H9 (cell line): ENCODE data around the gene NFILZ. TPM values are rescaled to one million over a fixed set of nuclear protein-coding genes. Genes with fewer than 3 reads are reported as not detected.

Source experiments
- DNase-seq: peaks from one replicate; pipeline ENCODE4 v3.0.0-alpha.2; 2017
- H2AFZ ChIP-seq: one replicate; pipeline ENCODE4 v1.6.1; 2013; ENCODE audit warnings: mild to moderate bottlenecking, low read length, control low read depth, moderate library complexity
- H2AK5ac ChIP-seq: 2 replicates; pipeline ENCODE4 v1.6.1; 2013; ENCODE audit warnings: low read length, control low read depth, mixed read lengths; ENCODE audit not compliant: insufficient read length
- H2BK120ac ChIP-seq: one replicate; pipeline ENCODE4 v1.6.1; 2013; ENCODE audit warnings: low read depth, mild to moderate bottlenecking, low read length, control low read depth, inconsistent platforms; ENCODE audit not compliant: poor library complexity, severe bottlenecking
- H2BK12ac ChIP-seq: 2 replicates; pipeline ENCODE4 v1.6.1; 2013; ENCODE audit warnings: low read length, control low read depth, mixed read lengths, low read depth; ENCODE audit not compliant: insufficient read length
- H2BK15ac ChIP-seq: 2 replicates; pipeline ENCODE4 v1.6.1; 2013; ENCODE audit warnings: low read depth, low read length, control low read depth
- H2BK20ac ChIP-seq: one replicate; pipeline ENCODE4 v1.6.1; 2013; ENCODE audit warnings: low read depth, mild to moderate bottlenecking, low read length, control low read depth, inconsistent platforms; ENCODE audit not compliant: poor library complexity, severe bottlenecking
- H2BK5ac ChIP-seq: 2 replicates; pipeline ENCODE4 v1.6.1; 2013; ENCODE audit warnings: low read length, control low read depth, mixed read lengths; ENCODE audit not compliant: insufficient read length
- H3K14ac ChIP-seq: 2 replicates; pipeline ENCODE4 v1.6.1; 2013; ENCODE audit warnings: low read length, control low read depth; ENCODE audit not compliant: insufficient read depth
- H3K18ac ChIP-seq: 2 replicates; pipeline ENCODE4 v1.6.1; 2013; ENCODE audit warnings: low read depth, mild to moderate bottlenecking, mixed read lengths, low read length, control low read depth; ENCODE audit not compliant: insufficient read length
- H3K23ac ChIP-seq: 2 replicates; pipeline ENCODE4 v1.6.1; 2013; ENCODE audit warnings: low read length, control low read depth, mixed read lengths, low read depth; ENCODE audit not compliant: insufficient read length
- H3K23me2 ChIP-seq: 2 replicates; pipeline ENCODE4 v1.6.1; 2013; ENCODE audit warnings: low read depth, mild to moderate bottlenecking, mixed read lengths, low read length, control low read depth; ENCODE audit not compliant: insufficient read length, poor library complexity, severe bottlenecking
- H3K27ac ChIP-seq: 2 replicates; pipeline ENCODE4 v1.5.1; 2013; ENCODE audit warnings: low read length, control low read depth, mixed read lengths, low read depth; ENCODE audit not compliant: insufficient read length
- H3K27me3 ChIP-seq: 2 replicates; pipeline ENCODE4 v1.6.1; 2013; ENCODE audit warnings: low read length, control low read depth, inconsistent platforms; ENCODE audit not compliant: insufficient read depth
- H3K4ac ChIP-seq: 2 replicates; pipeline ENCODE4 v1.6.1; 2013; ENCODE audit warnings: low read depth, mild to moderate bottlenecking, control low read depth, inconsistent platforms, low read length, moderate library complexity
- H3K4me1 ChIP-seq: 2 replicates; pipeline ENCODE4 v1.6.1; 2013; ENCODE audit warnings: low read length, control low read depth, inconsistent platforms; ENCODE audit not compliant: insufficient read depth
- H3K4me2 ChIP-seq: 2 replicates; pipeline ENCODE4 v1.6.1; 2013; ENCODE audit warnings: low read length, control low read depth, mixed read lengths; ENCODE audit not compliant: insufficient read length, insufficient read depth
- H3K56ac ChIP-seq: 2 replicates; pipeline ENCODE4 v1.6.1; 2013; ENCODE audit warnings: low read depth, mild to moderate bottlenecking, mixed read lengths, low read length, control low read depth; ENCODE audit not compliant: insufficient read length
- H3K79me1 ChIP-seq: 2 replicates; pipeline ENCODE4 v1.6.1; 2013; ENCODE audit warnings: low read depth, mild to moderate bottlenecking, moderate library complexity, low read length, control low read depth, inconsistent platforms; ENCODE audit not compliant: insufficient read depth, poor library complexity, severe bottlenecking
- H3K79me2 ChIP-seq: 2 replicates; pipeline ENCODE4 v1.6.1; 2013; ENCODE audit warnings: low read length, control low read depth, inconsistent platforms; ENCODE audit not compliant: insufficient read depth
- H3K9ac ChIP-seq: 2 replicates; pipeline ENCODE4 v1.6.1; 2013; ENCODE audit warnings: low read length, control low read depth, mixed read lengths; ENCODE audit not compliant: insufficient read length; ENCODE audit errors: extremely low read depth
- H3K9me3 ChIP-seq: one replicate; pipeline ENCODE4 v1.6.1; 2013; ENCODE audit warnings: low read depth, low read length, inconsistent platforms; ENCODE audit not compliant: control insufficient read depth
- H3T11ph ChIP-seq: one replicate; pipeline ENCODE4 v1.6.1; 2013; ENCODE audit warnings: mild to moderate bottlenecking, low read length, control low read depth, inconsistent platforms
- H4K20me1 ChIP-seq: one replicate; pipeline ENCODE4 v1.6.1; 2013; ENCODE audit not compliant: control insufficient read depth, insufficient read length, insufficient read depth
- H4K5ac ChIP-seq: 2 replicates; pipeline ENCODE4 v1.6.1; 2013; ENCODE audit warnings: low read depth, mild to moderate bottlenecking, mixed read lengths, low read length, control low read depth; ENCODE audit not compliant: insufficient read length
- H4K8ac ChIP-seq: replicated peaks from 2 replicates; pipeline ENCODE4 v1.6.1; 2013; ENCODE audit warnings: low read length, control low read depth, mixed read lengths, low read depth; ENCODE audit not compliant: insufficient read length
- H4K91ac ChIP-seq: 2 replicates; pipeline ENCODE4 v1.6.1; 2013; ENCODE audit warnings: low read depth, mild to moderate bottlenecking, moderate library complexity, mixed read lengths, low read length, control low read depth; ENCODE audit not compliant: insufficient read length
- H3K27ac Mint-ChIP-seq, 3 experiments: 2 replicates in 2 of 3; 3 replicates in 1 of 3; pipeline ENCODE4 v1.8.0; 2020 to 2021; ENCODE audit warnings: mixed read lengths in 3 of 3, mild to moderate bottlenecking in 1 of 3, moderate library complexity in 1 of 3
- H3K27me3 Mint-ChIP-seq: 2 replicates; pipeline ENCODE4 v1.8.0; 2021; ENCODE audit warnings: low read depth, mild to moderate bottlenecking, moderate library complexity, mixed read lengths
- H3K36me3 Mint-ChIP-seq, 3 experiments: 2 replicates in 2 of 3; 3 replicates in 1 of 3; pipeline ENCODE4 v1.8.0; 2020 to 2021; ENCODE audit warnings: low read depth in 3 of 3, mixed read lengths in 3 of 3; ENCODE audit not compliant: insufficient read depth in 1 of 3
- H3K4me1 Mint-ChIP-seq, 2 experiments: 2 replicates each; pipeline ENCODE4 v1.8.0; 2020; ENCODE audit warnings: mixed read lengths in 2 of 2
- H3K4me3 Mint-ChIP-seq, 2 experiments: 2 replicates in 1 of 2; 3 replicates in 1 of 2; pipeline ENCODE4 v1.8.0; 2020 to 2021; ENCODE audit warnings: mild to moderate bottlenecking in 2 of 2, mixed read lengths in 2 of 2, moderate library complexity in 1 of 2
- H3K9me3 Mint-ChIP-seq, 2 experiments: 2 replicates in 1 of 2; 3 replicates in 1 of 2; pipeline ENCODE4 v1.8.0; 2020; ENCODE audit warnings: mild to moderate bottlenecking in 2 of 2, mixed read lengths in 2 of 2, moderate library complexity in 1 of 2
- WGBS: extraction: QIAGEN DNeasy Blood & Tissue Kit; methylation state at CpG from one replicate; pipeline ENCODE4 v1.1.7; 2013; ENCODE audit warnings: missing lambda C conversion rate, low lambda C conversion rate, mixed read lengths; ENCODE audit not compliant: insufficient read length; ENCODE audit errors: extremely low coverage; 5-methylcytosine and 5-hydroxymethylcytosine counted together
- total RNA-seq: library from RNA; stranded (reverse); gene quantifications from 2 replicates; pipeline ENCODE4 v1.2.1, GENCODE V29; 2021
- TF ChIP-seq, protein P1 (sequence below): fragments of 200-600 bp; sonication (generic); conservative IDR thresholded peaks from 3 replicates; pipeline ENCODE4 v1.8.0; 2021; ENCODE audit warnings: antibody characterized with exemption, mild to moderate bottlenecking

The NFILZ gene
- total RNA-seq, 1 experiment from 2014 or later: not detected

DNA sequence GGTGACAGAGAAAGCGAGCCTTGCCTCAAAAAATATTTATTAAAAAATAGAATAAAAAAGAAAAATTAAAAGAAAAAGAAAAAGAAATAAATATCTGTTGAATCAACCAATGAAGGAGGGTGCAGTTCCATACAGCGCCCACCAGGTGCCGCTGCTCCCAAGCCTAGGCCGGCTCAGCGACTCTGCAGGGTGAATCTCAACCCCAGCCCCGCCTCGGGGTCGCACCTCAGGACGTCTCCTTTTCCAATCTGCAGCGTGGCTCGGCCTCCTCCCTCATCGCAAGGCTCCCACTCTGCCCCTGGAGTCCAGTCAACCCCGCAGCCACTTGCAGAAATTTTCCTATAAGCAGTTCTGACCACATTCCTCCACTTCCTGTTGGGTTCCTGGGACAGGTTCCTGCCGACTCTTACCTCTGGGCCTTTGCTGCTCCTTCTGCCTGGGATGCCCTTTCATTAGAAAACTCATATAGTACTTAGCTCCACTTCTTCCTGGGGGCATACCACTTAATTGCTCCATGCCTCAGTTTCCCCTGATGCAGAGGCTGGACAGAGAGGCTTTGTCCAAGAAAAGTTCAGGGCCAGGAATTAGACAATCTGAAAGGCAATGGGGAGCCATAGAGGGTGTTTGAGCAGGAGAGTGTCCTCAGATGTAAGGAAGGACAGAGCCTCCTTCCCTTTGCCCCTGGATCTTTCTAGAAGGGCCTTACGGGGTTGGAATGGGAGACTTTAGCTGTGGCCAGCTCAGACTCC, 24.3 kb downstream of the NFILZ start:
- Histone ChIP-seq H4K5ac (no peak overlapping the region), H4K20me1 (no peaks in the 10 kb centered on the region), H3K23ac (no peak overlapping the region), H4K91ac (no peak overlapping the region), H3K27ac (no peak overlapping the region), H3K4me1 (no peaks in the 10 kb centered on the region), H3K4me2 (peak overlapping the region; percentile 52), H2BK15ac (no peak overlapping the region), H3K14ac (no peak overlapping the region), H2AK5ac (no peak overlapping the region), H3K9ac (no peak overlapping the region), H2BK20ac (no peak overlapping the region), H2BK12ac (no peak overlapping the region), H3K79me2 (no peaks in the 10 kb centered on the region), H2BK120ac (no peak overlapping the region), H2AFZ (peak overlapping the region; percentile 96), H2BK5ac (no peak overlapping the region), H3K23me2 (no peaks in the 10 kb centered on the region), H4K8ac (no peak overlapping the region), H3K9me3 (no peaks in the 10 kb centered on the region), H3K18ac (no peak overlapping the region), H3K79me1 (no peaks in the 10 kb centered on the region), H3K27me3 (no peaks in the 10 kb centered on the region), H3T11ph (no peak overlapping the region), H3K56ac (no peak overlapping the region), H3K4ac (no peak overlapping the region)
- H3K36me3 Mint-ChIP-seq: no peaks in the 10 kb centered on the region; a peak in 1 of 7 replicates
- peak overlapping the region in 1 of 3 experiments; percentile 59; a peak in 1 of 7 replicates for H3K27ac Mint-ChIP-seq
- peak; percentile 75 for DNase-seq
- H3K27me3 Mint-ChIP-seq: peaks cover 17% of the 10 kb centered on the region
- peaks cover 2 to 15% of the 10 kb centered on the region in 2 experiments for H3K4me1 Mint-ChIP-seq
- no peaks in the 10 kb centered on the region for H3K9me3 Mint-ChIP-seq
- H3K4me3 Mint-ChIP-seq: peak overlapping the region; percentile 38 to 53; a peak in 4 of 5 replicates
- no CpG with 5 or more reads among the region's 15 CpGs for WGBS
- TF ChIP-seq, protein P1, sequence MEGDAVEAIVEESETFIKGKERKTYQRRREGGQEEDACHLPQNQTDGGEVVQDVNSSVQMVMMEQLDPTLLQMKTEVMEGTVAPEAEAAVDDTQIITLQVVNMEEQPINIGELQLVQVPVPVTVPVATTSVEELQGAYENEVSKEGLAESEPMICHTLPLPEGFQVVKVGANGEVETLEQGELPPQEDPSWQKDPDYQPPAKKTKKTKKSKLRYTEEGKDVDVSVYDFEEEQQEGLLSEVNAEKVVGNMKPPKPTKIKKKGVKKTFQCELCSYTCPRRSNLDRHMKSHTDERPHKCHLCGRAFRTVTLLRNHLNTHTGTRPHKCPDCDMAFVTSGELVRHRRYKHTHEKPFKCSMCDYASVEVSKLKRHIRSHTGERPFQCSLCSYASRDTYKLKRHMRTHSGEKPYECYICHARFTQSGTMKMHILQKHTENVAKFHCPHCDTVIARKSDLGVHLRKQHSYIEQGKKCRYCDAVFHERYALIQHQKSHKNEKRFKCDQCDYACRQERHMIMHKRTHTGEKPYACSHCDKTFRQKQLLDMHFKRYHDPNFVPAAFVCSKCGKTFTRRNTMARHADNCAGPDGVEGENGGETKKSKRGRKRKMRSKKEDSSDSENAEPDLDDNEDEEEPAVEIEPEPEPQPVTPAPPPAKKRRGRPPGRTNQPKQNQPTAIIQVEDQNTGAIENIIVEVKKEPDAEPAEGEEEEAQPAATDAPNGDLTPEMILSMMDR: peak; percentile 100
